Neural cell (in vitro differentiated cells): ENCODE measurements around the gene RORC.

Source experiments
- EP300 ChIP-seq: fragments of 450-650 bp; conservative IDR thresholded peaks from 2 replicates; pipeline ENCODE4 v1.6.1; 2014; ENCODE audit warnings: antibody characterized with exemption, mild to moderate bottlenecking, moderate library complexity; ENCODE audit not compliant: poor library complexity, severe bottlenecking
- EZH2 ChIP-seq: fragments of 200-600, 300-800 bp; shearing (Covaris generic), sonication (generic); IDR thresholded peaks from 2 replicates; pipeline ENCODE4 v1.6.1; 2014; ENCODE audit warnings: antibody characterized with exemption, low read length, borderline replicate concordance, mild to moderate bottlenecking; ENCODE audit not compliant: insufficient read depth, poor library complexity, severe bottlenecking
- MXI1 ChIP-seq: fragments of 450-650 bp; conservative IDR thresholded peaks from 2 replicates; pipeline ENCODE4 v1.6.1; 2014; ENCODE audit warnings: antibody characterized with exemption, mild to moderate bottlenecking; ENCODE audit not compliant: poor library complexity, severe bottlenecking
- POLR2AphosphoS5 ChIP-seq: IDR thresholded peaks from 2 replicates; pipeline ENCODE4 v1.6.1; 2012
- RAD21 ChIP-seq: fragments of 450-650 bp; conservative IDR thresholded peaks from 2 replicates; pipeline ENCODE4 v1.6.1; 2014; ENCODE audit warnings: antibody characterized with exemption, mild to moderate bottlenecking, moderate library complexity
- TF ChIP-seq, protein P1 (sequence below): fragments of 450-650 bp; IDR thresholded peaks from 2 replicates; pipeline ENCODE4 v1.5.1; 2014; ENCODE audit warnings: antibody characterized with exemption, mild to moderate bottlenecking, moderate library complexity; ENCODE audit not compliant: poor library complexity, severe bottlenecking

DNA sequence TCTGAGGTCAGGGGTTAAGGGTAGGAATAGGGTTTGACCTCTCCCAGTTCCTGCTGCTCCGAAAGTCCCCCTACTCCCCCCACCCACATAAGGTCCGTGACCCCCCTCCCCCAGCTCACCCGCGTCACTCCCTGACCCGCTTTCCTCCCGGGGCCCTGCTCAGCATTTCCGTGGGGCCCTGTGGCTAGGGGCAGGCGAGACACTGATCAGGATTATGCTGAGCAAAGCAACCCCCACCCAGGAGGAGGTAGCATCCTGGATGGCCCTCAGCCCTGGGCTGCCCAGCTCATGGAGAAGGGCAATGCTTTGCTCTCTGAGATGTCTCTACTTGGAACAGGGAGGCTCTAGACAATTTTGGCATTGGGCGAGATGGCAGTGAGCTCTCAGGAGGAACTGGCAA is 3.7 kb downstream of the RORC start:
- TF ChIP-seq MXI1 (no peak), POLR2AphosphoS5 (no peak), RAD21 (no peak), EP300 (no peak), EZH2 (no peak)
- TF ChIP-seq, protein P1, sequence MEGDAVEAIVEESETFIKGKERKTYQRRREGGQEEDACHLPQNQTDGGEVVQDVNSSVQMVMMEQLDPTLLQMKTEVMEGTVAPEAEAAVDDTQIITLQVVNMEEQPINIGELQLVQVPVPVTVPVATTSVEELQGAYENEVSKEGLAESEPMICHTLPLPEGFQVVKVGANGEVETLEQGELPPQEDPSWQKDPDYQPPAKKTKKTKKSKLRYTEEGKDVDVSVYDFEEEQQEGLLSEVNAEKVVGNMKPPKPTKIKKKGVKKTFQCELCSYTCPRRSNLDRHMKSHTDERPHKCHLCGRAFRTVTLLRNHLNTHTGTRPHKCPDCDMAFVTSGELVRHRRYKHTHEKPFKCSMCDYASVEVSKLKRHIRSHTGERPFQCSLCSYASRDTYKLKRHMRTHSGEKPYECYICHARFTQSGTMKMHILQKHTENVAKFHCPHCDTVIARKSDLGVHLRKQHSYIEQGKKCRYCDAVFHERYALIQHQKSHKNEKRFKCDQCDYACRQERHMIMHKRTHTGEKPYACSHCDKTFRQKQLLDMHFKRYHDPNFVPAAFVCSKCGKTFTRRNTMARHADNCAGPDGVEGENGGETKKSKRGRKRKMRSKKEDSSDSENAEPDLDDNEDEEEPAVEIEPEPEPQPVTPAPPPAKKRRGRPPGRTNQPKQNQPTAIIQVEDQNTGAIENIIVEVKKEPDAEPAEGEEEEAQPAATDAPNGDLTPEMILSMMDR: no peak
